ENCODE measurements around the gene SCAMP4.

Gene SCAMP4

GRCh38 chr19:1944088-1944915 lies 39.1 kb downstream of the SCAMP4 start:
- H3K79me1 ChIP-seq (ENCODE audit: low read depth, low read length), result peaks cover 31% of the 10 kb centered on the region
- H3K27ac ChIP-seq (replicated peaks; ENCODE audit: low read length), result no peak overlapping the region
- H3K4ac ChIP-seq (ENCODE audit: low read length), result peak overlapping the region; percentile 84
- H2AK5ac ChIP-seq (ENCODE audit: low read depth, low read length), result peak overlapping the region; percentile 93
- peak overlapping the region; percentile 66 for H2BK5ac ChIP-seq (ENCODE audit: low read length)
- peaks cover 0 to 2% of the 10 kb centered on the region in 2 donors for H3K9me3 ChIP-seq (replicated peaks in 1 of 2; ENCODE audit: control insufficient read depth in 2 of 2, insufficient read depth in 1 of 2, low read depth in 1 of 2, low read length in 2 of 2)
- peak overlapping the region; percentile 89 for H3K14ac ChIP-seq (ENCODE audit: low read length)
- peaks cover 14 to 21% of the 10 kb centered on the region in 2 donors for H3K4me1 ChIP-seq (ENCODE audit: control insufficient read depth in 2 of 2, insufficient read depth in 1 of 2, low read depth in 1 of 2, low read length in 2 of 2)
- no peaks in the 10 kb centered on the region for H3K27me3 ChIP-seq (ENCODE audit: control insufficient read depth in 3 of 3, insufficient read depth in 3 of 3, low read depth in 1 of 3, low read length in 3 of 3)
- H2AFZ ChIP-seq (ENCODE audit: low read length), result no peak overlapping the region
- no peak overlapping the region for H2BK120ac ChIP-seq (ENCODE audit: low read depth, low read length)
- no peak overlapping the region for H4K8ac ChIP-seq (ENCODE audit: low read depth, low read length)
- H3K23ac ChIP-seq (ENCODE audit: low read depth, low read length, poor library complexity), result peak overlapping the region; percentile 99
- H2BK15ac ChIP-seq (ENCODE audit: low read length), result peak overlapping the region; percentile 4
- H3K9ac ChIP-seq (ENCODE audit: low read depth, low read length, poor library complexity), result peak overlapping the region; percentile 81
- peak overlapping the region; percentile 57 for H3K18ac ChIP-seq (ENCODE audit: low read length)
- H4K91ac ChIP-seq (ENCODE audit: low read depth, low read length, poor library complexity), result no peak overlapping the region
- no peak for DNase-seq (ENCODE audit: low spot score)
- H3K4me2 ChIP-seq (ENCODE audit: insufficient read depth, low read length, poor library complexity, severe bottlenecking), result no peak overlapping the region
- no peak overlapping the region for H2BK12ac ChIP-seq (ENCODE audit: low read length)
- peak overlapping the region; percentile 16 to 96 for H3K4me3 ChIP-seq (ENCODE audit: low read length in 2 of 2)
- WGBS, 2 donors (ENCODE audit: extremely low coverage in 2 of 2, insufficient read length in 2 of 2, insufficient replicate concordance in 1 of 2), result no CpG with 5 or more reads among the region's 42 CpGs
- H3K36me3 ChIP-seq (replicated peaks in 1 of 2; ENCODE audit: control insufficient read depth in 2 of 2, insufficient read depth in 2 of 2, low read length in 2 of 2), result peaks cover 3 to 22% of the 10 kb centered on the region in 2 donors

DNA sequence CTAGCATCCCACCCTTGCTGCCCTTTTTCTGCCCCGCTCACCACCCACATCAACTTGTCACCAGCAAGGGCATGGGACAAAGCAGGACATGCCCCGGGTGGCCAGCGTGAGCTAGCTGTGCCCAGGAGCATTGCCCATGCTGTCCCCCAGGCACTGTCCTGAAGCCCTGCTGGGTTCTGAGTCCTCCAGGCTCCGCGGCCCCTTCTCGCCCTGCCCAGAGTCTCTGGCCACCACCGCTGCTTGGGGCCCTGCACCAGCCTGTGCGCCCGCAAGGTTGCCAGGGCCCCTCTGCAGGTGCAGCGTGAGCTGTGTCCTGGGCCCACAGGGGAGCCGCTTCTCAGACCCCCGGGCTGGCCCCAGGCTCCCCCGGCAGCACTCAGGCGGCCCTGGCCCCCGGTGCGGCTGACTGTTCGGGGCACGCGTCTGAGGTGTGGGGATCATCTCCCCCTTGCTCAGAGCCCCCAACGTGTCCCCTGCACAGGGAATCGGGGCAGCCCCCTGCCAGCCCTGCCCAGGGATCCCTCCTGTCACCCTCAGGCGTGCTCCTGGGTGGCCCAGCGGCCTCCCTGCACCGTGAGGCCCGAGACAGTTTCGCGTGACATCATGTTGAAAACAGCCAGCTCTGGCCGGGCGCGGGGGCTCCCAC lies 39.8 kb downstream of the SCAMP4 start:
- H4K8ac ChIP-seq (ENCODE audit: low read depth, low read length), result no peak overlapping the region
- H3K4ac ChIP-seq (ENCODE audit: low read length), result no peak overlapping the region
- H4K91ac ChIP-seq (ENCODE audit: low read depth, low read length, poor library complexity), result no peak overlapping the region
- H2BK15ac ChIP-seq (ENCODE audit: low read length), result no peak overlapping the region
- no peak overlapping the region for H2BK120ac ChIP-seq (ENCODE audit: low read depth, low read length)
- H2AK5ac ChIP-seq (ENCODE audit: low read depth, low read length), result no peak overlapping the region
- H3K27ac ChIP-seq (replicated peaks; ENCODE audit: low read length), result no peak overlapping the region
- H2BK5ac ChIP-seq (ENCODE audit: low read length), result no peak overlapping the region
- WGBS, 2 donors (ENCODE audit: extremely low coverage in 2 of 2, insufficient read length in 2 of 2, insufficient replicate concordance in 1 of 2), result no CpG with 5 or more reads among the region's 30 CpGs
- H3K4me1 ChIP-seq (ENCODE audit: control insufficient read depth in 2 of 2, insufficient read depth in 1 of 2, low read depth in 1 of 2, low read length in 2 of 2), result peaks cover 14 to 17% of the 10 kb centered on the region in 2 donors
- no peak overlapping the region for H3K4me2 ChIP-seq (ENCODE audit: insufficient read depth, low read length, poor library complexity, severe bottlenecking)
- no peak overlapping the region for H2BK12ac ChIP-seq (ENCODE audit: low read length)
- peaks cover 3 to 8% of the 10 kb centered on the region in 2 donors for H3K9me3 ChIP-seq (replicated peaks in 1 of 2; ENCODE audit: control insufficient read depth in 2 of 2, insufficient read depth in 1 of 2, low read depth in 1 of 2, low read length in 2 of 2)
- peak overlapping the region; percentile 64 for H3K18ac ChIP-seq (ENCODE audit: low read length)
- peaks cover 36% of the 10 kb centered on the region for H3K79me1 ChIP-seq (ENCODE audit: low read depth, low read length)
- no peaks in the 10 kb centered on the region for H3K27me3 ChIP-seq (ENCODE audit: control insufficient read depth in 3 of 3, insufficient read depth in 3 of 3, low read depth in 1 of 3, low read length in 3 of 3)
- H2AFZ ChIP-seq (ENCODE audit: low read length), result no peak overlapping the region
- peak overlapping the region; percentile 65 for H3K23ac ChIP-seq (ENCODE audit: low read depth, low read length, poor library complexity)
- peaks cover 8 to 28% of the 10 kb centered on the region in 2 donors for H3K36me3 ChIP-seq (replicated peaks in 1 of 2; ENCODE audit: control insufficient read depth in 2 of 2, insufficient read depth in 2 of 2, low read length in 2 of 2)
- no peak overlapping the region for H3K4me3 ChIP-seq (ENCODE audit: low read length in 2 of 2)
- H3K9ac ChIP-seq (ENCODE audit: low read depth, low read length, poor library complexity), result no peak overlapping the region
- peak overlapping the region; percentile 89 for H3K14ac ChIP-seq (ENCODE audit: low read length)
- no peak for DNase-seq (ENCODE audit: low spot score)

DNA sequence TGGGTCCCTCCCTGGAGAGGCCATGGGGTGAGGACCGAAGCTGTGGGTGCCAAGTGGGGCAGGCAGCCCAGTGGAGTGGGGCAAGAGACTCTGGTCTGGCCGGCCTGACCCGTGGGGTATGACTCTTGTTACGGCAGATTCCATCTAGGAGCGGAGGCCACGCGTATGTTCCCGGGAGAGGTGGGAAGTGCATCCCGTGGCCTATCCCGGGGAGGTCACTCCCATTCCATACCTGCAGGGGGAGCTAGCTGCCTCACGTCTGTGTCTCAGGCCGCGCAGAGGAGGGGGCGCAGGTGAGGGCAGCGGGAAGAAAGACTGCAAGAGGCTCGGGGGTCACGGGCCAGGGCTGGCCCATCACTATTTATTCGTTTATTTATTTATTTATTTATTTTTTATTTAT lies 40.7 kb downstream of the SCAMP4 start:
- H3K79me1 ChIP-seq (ENCODE audit: low read depth, low read length), result peaks cover 42% of the 10 kb centered on the region
- no CpG with 5 or more reads among the region's 18 CpGs for WGBS, 2 donors (ENCODE audit: extremely low coverage in 2 of 2, insufficient read length in 2 of 2, insufficient replicate concordance in 1 of 2)
- H2AK5ac ChIP-seq (ENCODE audit: low read depth, low read length), result no peak overlapping the region
- H3K27me3 ChIP-seq (ENCODE audit: control insufficient read depth in 3 of 3, insufficient read depth in 3 of 3, low read depth in 1 of 3, low read length in 3 of 3), result no peaks in the 10 kb centered on the region
- peaks cover 3 to 8% of the 10 kb centered on the region in 2 donors for H3K9me3 ChIP-seq (replicated peaks in 1 of 2; ENCODE audit: control insufficient read depth in 2 of 2, insufficient read depth in 1 of 2, low read depth in 1 of 2, low read length in 2 of 2)
- no peak for DNase-seq (ENCODE audit: low spot score)
- peak overlapping the region; percentile 65 for H3K23ac ChIP-seq (ENCODE audit: low read depth, low read length, poor library complexity)
- H2BK15ac ChIP-seq (ENCODE audit: low read length), result no peak overlapping the region
- H2BK12ac ChIP-seq (ENCODE audit: low read length), result peak overlapping the region; percentile 58
- H3K27ac ChIP-seq (replicated peaks; ENCODE audit: low read length), result no peak overlapping the region
- no peak overlapping the region for H2AFZ ChIP-seq (ENCODE audit: low read length)
- no peak overlapping the region for H3K9ac ChIP-seq (ENCODE audit: low read depth, low read length, poor library complexity)
- peaks cover 10 to 35% of the 10 kb centered on the region in 2 donors for H3K36me3 ChIP-seq (replicated peaks in 1 of 2; ENCODE audit: control insufficient read depth in 2 of 2, insufficient read depth in 2 of 2, low read length in 2 of 2)
- H4K8ac ChIP-seq (ENCODE audit: low read depth, low read length), result no peak overlapping the region
- H2BK5ac ChIP-seq (ENCODE audit: low read length), result no peak overlapping the region
- peak overlapping the region; percentile 57 for H3K18ac ChIP-seq (ENCODE audit: low read length)
- no peak overlapping the region for H2BK120ac ChIP-seq (ENCODE audit: low read depth, low read length)
- no peak overlapping the region for H3K4me2 ChIP-seq (ENCODE audit: insufficient read depth, low read length, poor library complexity, severe bottlenecking)
- H3K14ac ChIP-seq (ENCODE audit: low read length), result no peak overlapping the region
- H4K91ac ChIP-seq (ENCODE audit: low read depth, low read length, poor library complexity), result no peak overlapping the region
- H3K4ac ChIP-seq (ENCODE audit: low read length), result no peak overlapping the region
- H3K4me3 ChIP-seq (ENCODE audit: low read length in 2 of 2), result peak overlapping the region in 1 of 2 donors; percentile 57
- peaks cover 12 to 14% of the 10 kb centered on the region in 2 donors for H3K4me1 ChIP-seq (ENCODE audit: control insufficient read depth in 2 of 2, insufficient read depth in 1 of 2, low read depth in 1 of 2, low read length in 2 of 2)

DNA sequence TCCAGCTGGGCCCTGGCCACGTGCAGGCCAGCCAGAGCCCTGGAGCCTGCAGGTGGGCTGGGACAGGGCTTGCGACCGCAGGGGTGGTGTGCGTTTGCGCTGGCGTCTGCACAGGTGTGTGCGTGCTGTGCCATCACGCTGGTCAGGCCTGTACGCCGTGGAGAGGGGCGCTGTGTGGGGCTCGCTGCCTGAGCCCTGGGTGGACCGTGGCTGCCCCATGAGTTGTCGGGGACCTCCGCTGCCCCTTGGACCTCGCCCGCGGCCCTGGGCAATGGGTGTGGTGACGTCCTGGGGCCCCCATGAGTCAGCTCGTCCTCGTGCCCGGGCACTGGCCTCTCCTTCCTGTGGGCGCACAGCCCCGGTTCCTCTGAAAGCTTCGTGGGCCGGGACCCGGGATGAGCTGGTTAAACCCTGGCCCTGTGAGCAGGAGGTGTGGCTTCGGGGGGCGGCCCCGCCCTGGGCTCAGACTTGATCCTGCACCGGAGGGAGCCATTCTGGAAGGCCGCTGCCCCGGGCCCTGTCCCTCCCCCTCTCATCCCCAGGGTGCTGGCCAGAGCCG lies 42.5 kb downstream of the SCAMP4 start:
- Histone ChIP-seq H3K4me1 (ENCODE audit: control insufficient read depth in 2 of 2, insufficient read depth in 1 of 2, low read depth in 1 of 2, low read length in 2 of 2) (peaks cover 12 to 13% of the 10 kb centered on the region in 2 donors), H3K4ac (ENCODE audit: low read length) (no peak overlapping the region), H3K23ac (ENCODE audit: low read depth, low read length, poor library complexity) (peak overlapping the region; percentile 22), H3K27me3 (ENCODE audit: control insufficient read depth in 3 of 3, insufficient read depth in 3 of 3, low read depth in 1 of 3, low read length in 3 of 3) (no peaks in the 10 kb centered on the region), H2AFZ (ENCODE audit: low read length) (no peak overlapping the region), H3K9ac (ENCODE audit: low read depth, low read length, poor library complexity) (peak overlapping the region; percentile 7), H3K27ac (replicated peaks; ENCODE audit: low read length) (no peak overlapping the region), H3K36me3 (replicated peaks in 1 of 2; ENCODE audit: control insufficient read depth in 2 of 2, insufficient read depth in 2 of 2, low read length in 2 of 2) (peaks cover 14 to 46% of the 10 kb centered on the region in 2 donors), H3K4me2 (ENCODE audit: insufficient read depth, low read length, poor library complexity, severe bottlenecking) (no peak overlapping the region), H4K91ac (ENCODE audit: low read depth, low read length, poor library complexity) (no peak overlapping the region), H3K4me3 (ENCODE audit: low read length in 2 of 2) (no peak overlapping the region), H2BK5ac (ENCODE audit: low read length) (no peak overlapping the region), H2BK15ac (ENCODE audit: low read length) (no peak overlapping the region), H2BK12ac (ENCODE audit: low read length) (no peak overlapping the region), H3K9me3 (replicated peaks in 1 of 2; ENCODE audit: control insufficient read depth in 2 of 2, insufficient read depth in 1 of 2, low read depth in 1 of 2, low read length in 2 of 2) (peaks cover 3 to 8% of the 10 kb centered on the region in 2 donors), H3K14ac (ENCODE audit: low read length) (peak overlapping the region; percentile 82), H2BK120ac (ENCODE audit: low read depth, low read length) (no peak overlapping the region), H3K79me1 (ENCODE audit: low read depth, low read length) (peaks cover 46% of the 10 kb centered on the region), H3K18ac (ENCODE audit: low read length) (no peak overlapping the region), H2AK5ac (ENCODE audit: low read depth, low read length) (no peak overlapping the region), H4K8ac (ENCODE audit: low read depth, low read length) (no peak overlapping the region)
- WGBS, 2 donors (ENCODE audit: extremely low coverage in 2 of 2, insufficient read length in 2 of 2, insufficient replicate concordance in 1 of 2), result no CpG with 5 or more reads among the region's 34 CpGs
- no peak for DNase-seq (ENCODE audit: low spot score)

Measured in neuronal stem cell (in vitro differentiated cells).